ENCODE results near the gene TRIM21. TPM values are rescaled to one million over a fixed set of nuclear protein-coding genes. Genes with fewer than 3 reads are reported as not detected.
A peak's percentile ranks its signal among the peaks of the same experiment; 100 is the strongest.

TRIM21 gene
- 10 to 100 TPM; 16.6 to 22.0 (median 18.1) TPM for total RNA-seq

DNA sequence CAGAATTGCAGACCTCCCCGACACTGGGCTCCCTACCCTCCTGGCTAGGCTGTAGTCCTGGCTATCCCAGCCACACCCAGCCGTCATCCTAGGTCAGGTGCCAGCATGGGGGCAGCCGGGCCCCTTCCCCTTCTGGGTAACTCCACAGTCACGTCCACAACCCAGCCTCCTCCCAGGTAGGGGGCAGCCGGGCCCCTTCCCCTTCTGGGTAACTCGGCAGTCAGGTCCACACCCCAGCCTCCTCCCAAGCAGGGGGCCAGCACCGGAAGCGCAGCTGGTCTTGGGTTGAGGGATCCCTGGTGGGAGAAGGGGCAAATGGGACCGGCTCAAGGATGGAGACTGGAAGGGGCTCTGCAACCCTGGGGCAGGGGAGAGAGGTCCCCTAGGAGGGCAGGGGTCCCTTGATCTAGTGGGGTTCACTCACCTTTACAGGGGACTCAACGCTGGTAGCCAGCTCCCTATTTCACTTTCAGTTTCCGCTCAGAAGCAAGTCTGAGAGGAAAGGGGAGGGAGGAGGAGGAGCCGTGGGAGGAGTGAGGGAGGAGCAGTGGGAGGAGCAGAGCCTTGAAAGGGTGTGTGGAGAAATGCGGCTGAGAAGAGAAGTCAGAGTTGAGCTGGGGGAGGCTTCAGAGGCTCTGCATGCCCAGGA, at the start of gene TRIM21:
Gene TRIM21, minus strand, starts transcription at position 494 of the 649 bp plus-strand sequence. CDS start 3,293 bp downstream, outside the sequence.
- Histone ChIP-seq H3K4me1 (peaks cover 5 to 28% (median 16%) of the 10 kb centered on the region in 4 donors), H3K27me3 (no peaks in the 10 kb centered on the region), H3K4me3 (peak within 1 kb of the TSS; percentile 77 to 96 (median 89)), H3K27ac (replicated peaks in 1 of 4) (peak within 1 kb of the TSS; percentile 75 to 86 (median 84)), H3K36me3 (peaks cover 18 to 21% (median 20%) of the 10 kb centered on the region in 4 donors), H3K9me3 (no peaks in the 10 kb centered on the region)
- TF ChIP-seq POLR2AphosphoS5 (IDR thresholded peaks at IDR 0.05) (peak; percentile 67 to 68), POLR2A (IDR thresholded peaks at IDR 0.05; ENCODE audit: low read depth) (no peak)
- TF ChIP-seq, protein P1, sequence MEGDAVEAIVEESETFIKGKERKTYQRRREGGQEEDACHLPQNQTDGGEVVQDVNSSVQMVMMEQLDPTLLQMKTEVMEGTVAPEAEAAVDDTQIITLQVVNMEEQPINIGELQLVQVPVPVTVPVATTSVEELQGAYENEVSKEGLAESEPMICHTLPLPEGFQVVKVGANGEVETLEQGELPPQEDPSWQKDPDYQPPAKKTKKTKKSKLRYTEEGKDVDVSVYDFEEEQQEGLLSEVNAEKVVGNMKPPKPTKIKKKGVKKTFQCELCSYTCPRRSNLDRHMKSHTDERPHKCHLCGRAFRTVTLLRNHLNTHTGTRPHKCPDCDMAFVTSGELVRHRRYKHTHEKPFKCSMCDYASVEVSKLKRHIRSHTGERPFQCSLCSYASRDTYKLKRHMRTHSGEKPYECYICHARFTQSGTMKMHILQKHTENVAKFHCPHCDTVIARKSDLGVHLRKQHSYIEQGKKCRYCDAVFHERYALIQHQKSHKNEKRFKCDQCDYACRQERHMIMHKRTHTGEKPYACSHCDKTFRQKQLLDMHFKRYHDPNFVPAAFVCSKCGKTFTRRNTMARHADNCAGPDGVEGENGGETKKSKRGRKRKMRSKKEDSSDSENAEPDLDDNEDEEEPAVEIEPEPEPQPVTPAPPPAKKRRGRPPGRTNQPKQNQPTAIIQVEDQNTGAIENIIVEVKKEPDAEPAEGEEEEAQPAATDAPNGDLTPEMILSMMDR (IDR thresholded peaks at IDR 0.05), result no peak
- DNase-seq (ENCODE audit: extremely low spot score), result peak; percentile 95
- intact Hi-C loops (cut with DNase I), result no loop called here
- whole genome bisulfite sequencing, result 2% methylated on average over 8 of the region's 13 CpGs

- intact Hi-C loops (cut with DNase I), result no loop called here
- Histone ChIP-seq H3K9me3 (no peaks in the 10 kb centered on the region), H3K27ac (replicated peaks in 1 of 4) (no peak overlapping the region), H3K4me1 (no peaks in the 10 kb centered on the region), H3K36me3 (no peaks in the 10 kb centered on the region), H3K27me3 (no peaks in the 10 kb centered on the region), H3K4me3 (no peak overlapping the region)
- DNase-seq (ENCODE audit: extremely low spot score), result no peak
- 83% methylated on average over 3 of the region's 3 CpGs for WGBS
- TF ChIP-seq, protein P1 (IDR thresholded peaks at IDR 0.05), result no peak
- TF ChIP-seq POLR2AphosphoS5 (IDR thresholded peaks at IDR 0.05) (no peak), POLR2A (IDR thresholded peaks at IDR 0.05; ENCODE audit: low read depth) (no peak), EP300 (IDR thresholded peaks at IDR 0.05) (no peak)
These were observed 48.0 kb upstream of the TRIM21 start for GRCh38 chr11:4441515-4441914.

DNA sequence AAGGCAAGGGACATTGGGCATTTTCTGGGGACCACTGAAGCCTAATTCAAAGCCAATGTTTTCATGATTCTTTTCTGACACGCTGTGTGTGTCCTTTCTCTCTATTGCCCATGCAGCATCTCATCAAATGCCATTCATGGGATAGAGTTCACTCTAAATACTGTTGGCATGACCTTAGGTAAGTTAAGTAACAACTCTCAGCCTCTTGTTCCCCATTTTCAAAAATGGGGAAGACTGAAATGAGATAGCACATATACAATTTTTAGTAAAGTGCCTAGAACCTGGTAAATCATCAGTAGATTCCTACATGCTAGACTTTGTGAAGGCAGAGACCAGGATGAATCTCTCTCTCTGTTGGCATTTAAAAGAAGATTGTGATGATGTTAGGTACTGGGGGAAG, 42.9 kb upstream of the TRIM21 start:
- Histone ChIP-seq H3K9me3 (no peaks in the 10 kb centered on the region), H3K4me3 (no peak overlapping the region), H3K4me1 (no peaks in the 10 kb centered on the region), H3K27me3 (no peaks in the 10 kb centered on the region), H3K36me3 (no peaks in the 10 kb centered on the region), H3K27ac (replicated peaks in 1 of 4) (no peak overlapping the region)
- no peak for DNase-seq (ENCODE audit: extremely low spot score)
- intact Hi-C loops (cut with DNase I), result no loop called here
- WGBS, result 82% methylated on average over 1 of the region's 1 CpG
- TF ChIP-seq EP300 (IDR thresholded peaks at IDR 0.05) (no peak), POLR2A (IDR thresholded peaks at IDR 0.05; ENCODE audit: low read depth) (no peak), POLR2AphosphoS5 (IDR thresholded peaks at IDR 0.05) (no peak)
- TF ChIP-seq, protein P1 (IDR thresholded peaks at IDR 0.05), result no peak

- WGBS, result 76% methylated on average over 2 of the region's 2 CpGs
- H3K36me3 ChIP-seq, result no peaks in the 10 kb centered on the region
- no peak for DNase-seq (ENCODE audit: extremely low spot score)
- H3K27me3 ChIP-seq, result no peaks in the 10 kb centered on the region
- no peak overlapping the region for H3K4me3 ChIP-seq
- H3K9me3 ChIP-seq, result no peaks in the 10 kb centered on the region
- intact Hi-C loops (cut with DNase I), result no loop called here
- no peaks in the 10 kb centered on the region for H3K4me1 ChIP-seq
- no peak overlapping the region for H3K27ac ChIP-seq (replicated peaks in 1 of 4)
- TF ChIP-seq EP300 (IDR thresholded peaks at IDR 0.05), result no peak
- no peak for TF ChIP-seq POLR2AphosphoS5 (IDR thresholded peaks at IDR 0.05)
- TF ChIP-seq, protein P1 (IDR thresholded peaks at IDR 0.05), result no peak
- no peak for TF ChIP-seq POLR2A (IDR thresholded peaks at IDR 0.05; ENCODE audit: low read depth)
These were observed 40.4 kb upstream of the TRIM21 start for GRCh38 chr11:4433856-4434255.

GRCh38 chr11:4430051-4430450, 36.5 kb upstream of the TRIM21 start:
- no peak for DNase-seq (ENCODE audit: extremely low spot score)
- H3K36me3 ChIP-seq, result no peaks in the 10 kb centered on the region
- no peaks in the 10 kb centered on the region for H3K27me3 ChIP-seq
- H3K9me3 ChIP-seq, result no peaks in the 10 kb centered on the region
- no peak overlapping the region for H3K4me3 ChIP-seq
- 62% methylated on average over 4 of the region's 4 CpGs for WGBS
- no peak overlapping the region for H3K27ac ChIP-seq (replicated peaks in 1 of 4)
- TF ChIP-seq EP300 (IDR thresholded peaks at IDR 0.05), result no peak
- TF ChIP-seq, protein P1 (IDR thresholded peaks at IDR 0.05), result no peak
- TF ChIP-seq POLR2A (IDR thresholded peaks at IDR 0.05; ENCODE audit: low read depth), result no peak
- no peak for TF ChIP-seq POLR2AphosphoS5 (IDR thresholded peaks at IDR 0.05)
- intact Hi-C loops (cut with DNase I), result no loop called here
- no peaks in the 10 kb centered on the region for H3K4me1 ChIP-seq
